ENCODE data around the gene CAPN12.
"Not testable (repeated sequence)": the region's sequence is repeated elsewhere in the genome, so short reads cannot be mapped to it uniquely, and the experiment has no call there.

Gene CAPN12

GRCh38 chr19:38744298-38744681 lies at the start of gene CAPN12:
CAPN12 (minus strand) TSS chr19:38744474; CDS start chr19:38744165, 309 bp downstream.
- DNase-seq: no peak

- no peak for DNase-seq
These were observed 49.4 kb upstream of the CAPN12 start for GRCh38 chr19:38793671-38794070.

GRCh38 chr19:38793177-38793576 lies 48.9 kb upstream of the CAPN12 start:
- DNase-seq: no peak

GRCh38 chr19:38792250-38793111 lies 48.2 kb upstream of the CAPN12 start:
- DNase-seq: no peak

GRCh38 chr19:38791451-38792064 lies 47.3 kb upstream of the CAPN12 start:
- DNase-seq: not testable (repeated sequence)

- not testable (repeated sequence) for DNase-seq
These were observed 46.5 kb upstream of the CAPN12 start for GRCh38 chr19:38790507-38791403.

- no peak for DNase-seq
These were observed 44.4 kb upstream of the CAPN12 start, which contains the start of gene LGALS7B for GRCh38 chr19:38788478-38789243. LGALS7B (plus strand) TSS chr19:38789200; CDS start chr19:38789227, 27 bp downstream.

GRCh38 chr19:38786572-38787265 lies 42.4 kb upstream of the CAPN12 start:
- DNase-seq: no peak

GRCh38 chr19:38786061-38786460 lies 41.8 kb upstream of the CAPN12 start:
- DNase-seq: not testable (repeated sequence)

- DNase-seq: no peak
These were observed 41.0 kb upstream of the CAPN12 start for GRCh38 chr19:38785187-38785699.

- DNase-seq: no peak
These were observed 40.0 kb upstream of the CAPN12 start for GRCh38 chr19:38784224-38784623.

- not testable (repeated sequence) for DNase-seq
These were observed 37.9 kb upstream of the CAPN12 start for GRCh38 chr19:38782212-38782611.

GRCh38 chr19:38781058-38781457 lies 36.8 kb upstream of the CAPN12 start:
- DNase-seq: no peak

GRCh38 chr19:38780443-38780842 lies 36.2 kb upstream of the CAPN12 start:
- no peak for DNase-seq

GRCh38 chr19:38778733-38779132 lies 34.5 kb upstream of the CAPN12 start:
- DNase-seq: no peak

GRCh38 chr19:38774181-38774950 lies 30.1 kb upstream of the CAPN12 start:
- no peak for DNase-seq

- DNase-seq: no peak
These were observed 29.3 kb upstream of the CAPN12 start, which contains the start of gene LGALS7 for GRCh38 chr19:38773469-38774177. LGALS7 (minus strand) TSS chr19:38773517; CDS start chr19:38773492, 25 bp downstream.

GRCh38 chr19:38771569-38771968 lies 27.3 kb upstream of the CAPN12 start:
- not testable (repeated sequence) for DNase-seq

GRCh38 chr19:38770949-38771275 lies 26.6 kb upstream of the CAPN12 start:
- not testable (repeated sequence) for DNase-seq
